ENCODE measurements around the gene PLEKHJ1. TPM values are rescaled to one million over a fixed set of nuclear protein-coding genes. Genes with fewer than 3 reads are reported as not detected.

Gene PLEKHJ1
- total and polyA plus RNA-seq, 9 of the 15 experiments (the other 6 are each of a cell fraction or from before 2014, with no cell fraction given) = 1.5 to 188 (median 63.9) TPM

GRCh38 chr19:2278459-2279158 is 42.5 kb upstream of the PLEKHJ1 start:
- no peak for ATAC-seq
- no peak overlapping the region for H3K4me3 ChIP-seq
- CTCF ChIA-PET (ENCODE audit: low intra/inter-chr PET ratio) = no interaction called here
- FAIRE-seq = no peak
- intact Hi-C loops (cut with micrococcal nuclease) = loop anchor here (5.0 kb wide), 2 partner anchors 39 to 334 kb away; no protein-coding TSS in a partner anchor
- peaks cover 8% of the 10 kb centered on the region for H3K36me3 ChIP-seq (ENCODE audit: control insufficient read depth, insufficient read depth, low read length)
- DNase-seq (ENCODE audit: extremely low read depth in 1 of 4, low spot score in 3 of 4) = no peak
- H3K9ac ChIP-seq (ENCODE audit: insufficient read depth in 1 of 2, low read depth in 2 of 2, low read length in 2 of 2) = no peak overlapping the region
- 84% methylated on average over 29 of the region's 33 CpGs for WGBS (ENCODE audit: insufficient coverage, low coverage, missing lambda C conversion rate)
- POLR2A ChIA-PET = interaction anchor here (0.5 to 2.5 kb wide), 11 partner anchors 8 to 639 kb away, joined by 3 to 14 read pairs (median 4); no protein-coding TSS in a partner anchor
- peaks cover 5% of the 10 kb centered on the region for H3K9me1 ChIP-seq (ENCODE audit: control insufficient read depth, insufficient read depth, low read length)
- in situ Hi-C loops (cut with MboI) = no loop called here
- no TSS peak for BruUV-seq (replicated peaks)
- H3K79me2 ChIP-seq (ENCODE audit: control insufficient read depth, insufficient read depth, low read length) = peaks cover 17% of the 10 kb centered on the region
- H3K4me1 ChIP-seq (replicated peaks in 1 of 2; ENCODE audit: control insufficient read depth in 2 of 2, insufficient read depth in 2 of 2, low read length in 2 of 2) = peaks cover 6 to 58% of the 10 kb centered on the region in 2 experiments
- no peaks in the 10 kb centered on the region for H3K27me3 ChIP-seq (ENCODE audit: control insufficient read depth in 2 of 2, insufficient read depth in 2 of 2, low read length in 2 of 2)
- H4K20me1 ChIP-seq (replicated peaks; ENCODE audit: control insufficient read depth, insufficient read depth, low read length) = peaks cover 9% of the 10 kb centered on the region
- H2AFZ ChIP-seq (ENCODE audit: low read depth, low read length) = no peak overlapping the region
- no peaks in the 10 kb centered on the region for H3K9me3 ChIP-seq (replicated peaks; ENCODE audit: control insufficient read depth, insufficient read depth, low read depth, low read length)
- no peak overlapping the region for H3K4me2 ChIP-seq (ENCODE audit: insufficient read depth, low read length)
- no peak overlapping the region for H3K27ac ChIP-seq (ENCODE audit: extremely low read depth, low read depth, low read length)
- no peak for TF ChIP-seq ARID1B (IDR thresholded peaks at IDR 0.05)
- no peak for TF ChIP-seq DACH1 (IDR thresholded peaks at IDR 0.05; ENCODE audit: partially characterized antibody)
- TF ChIP-seq ZBTB7A (IDR thresholded peaks at IDR 0.05; ENCODE audit: borderline replicate concordance, control insufficient read depth, low read depth, low read length) = peak; percentile 38; the same call in 1 of the 2 replicates
- TF ChIP-seq POLR2G (IDR thresholded peaks at IDR 0.05; ENCODE audit: low read depth, low read length) = peak; percentile 78
- peak; percentile 89 for TF ChIP-seq ZBTB33 (CRISPR knock-in tag; IDR thresholded peaks at IDR 0.05)
- TF ChIP-seq CCNT2 (IDR thresholded peaks at IDR 0.05; ENCODE audit: borderline replicate concordance, extremely low read depth, insufficient read length, low read depth, low read length) = peak; percentile 14
- peak; percentile 84 for TF ChIP-seq HNRNPL (IDR thresholded peaks at IDR 0.05; ENCODE audit: low read depth, low read length)
- no peak for TF ChIP-seq E2F8 (IDR thresholded peaks at IDR 0.05; ENCODE audit: low read depth, partially characterized antibody)
- TF ChIP-seq L3MBTL2 (IDR thresholded peaks at IDR 0.05) = no peak
- no peak for TF ChIP-seq ZEB2 (IDR thresholded peaks at IDR 0.05)
- no peak for TF ChIP-seq KDM5B (IDR thresholded peaks at IDR 0.05; ENCODE audit: insufficient replicate concordance, low read depth, low read length)
- peak; percentile 97 for TF ChIP-seq RBM22 (IDR thresholded peaks at IDR 0.05; ENCODE audit: low read depth, low read length, poor library complexity, severe bottlenecking)
- TF ChIP-seq RBFOX2 (IDR thresholded peaks at IDR 0.05; ENCODE audit: low read depth, low read length) = peak; percentile 57
- 0 out of 4 replicates have a peak, but pooled peaks of 1 of the 2 experiments have one; percentile 12 for TF ChIP-seq NONO (IDR thresholded peaks at IDR 0.05; ENCODE audit: low read depth in 2 of 2, low read length in 1 of 2)

Data from K562 (cell line).